Ramos (cell line): ENCODE measurements around the gene OXTR.

ENCODE experiments used
- in situ Hi-C: fragments of 300-500 bp; cut with MboI; formaldehyde crosslinking; loops from one replicate; pipeline ENCODE4 v1.14.3; 2022; ENCODE audit warnings: low sequenced_read_pairs; ENCODE audit not compliant: unreplicated experiment

Gene OXTR

GRCh38 chr3:8768364-8769087 lies 887 bp downstream of the OXTR start:
- in situ Hi-C loops, result no loop called here

GRCh38 chr3:8767667-8768363 lies 1.6 kb downstream of the OXTR start:
- in situ Hi-C loops, result no loop called here

DNA sequence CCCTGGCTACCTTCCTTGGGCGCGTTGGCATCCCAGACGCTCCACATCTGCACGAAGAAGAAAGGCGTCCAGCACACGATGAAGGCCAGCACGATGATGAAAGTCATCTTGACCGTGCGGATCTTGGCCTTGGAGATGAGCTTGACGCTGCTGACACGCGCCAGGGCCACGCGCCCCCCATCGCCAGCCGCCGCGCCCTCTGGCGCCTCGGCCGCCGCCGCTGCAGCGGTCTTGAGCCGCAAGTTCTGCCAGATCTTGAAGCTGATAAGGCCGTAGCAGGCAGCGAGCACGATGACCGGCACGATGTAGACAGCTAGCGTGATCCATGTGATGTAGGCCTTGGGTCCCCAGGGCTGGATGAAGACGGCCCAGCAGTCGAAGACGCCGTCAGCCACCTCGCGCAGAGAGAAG lies 2.2 kb downstream of the OXTR start:
- in situ Hi-C loops, result no loop called here

DNA sequence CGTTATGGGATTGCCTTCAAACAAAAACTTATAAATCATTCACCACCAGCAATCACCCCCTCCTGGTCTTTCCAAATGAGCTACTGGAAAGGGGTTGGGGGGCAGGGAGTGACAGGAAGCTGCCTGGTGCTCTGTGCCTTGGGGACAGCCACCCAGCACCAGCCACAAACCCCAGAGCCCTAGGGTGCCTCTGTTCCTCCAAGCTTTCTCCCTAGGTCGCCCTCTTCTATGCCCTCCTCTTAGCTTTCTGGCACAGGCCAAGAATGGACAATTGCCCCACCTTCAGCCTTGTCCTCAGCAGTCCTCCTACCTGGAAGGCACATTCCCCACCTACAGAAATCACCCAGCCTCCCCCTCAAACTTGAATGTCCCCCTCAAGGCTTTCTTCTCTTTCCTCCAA lies 3.3 kb downstream of the OXTR start:
- in situ Hi-C loops, result no loop called here

DNA sequence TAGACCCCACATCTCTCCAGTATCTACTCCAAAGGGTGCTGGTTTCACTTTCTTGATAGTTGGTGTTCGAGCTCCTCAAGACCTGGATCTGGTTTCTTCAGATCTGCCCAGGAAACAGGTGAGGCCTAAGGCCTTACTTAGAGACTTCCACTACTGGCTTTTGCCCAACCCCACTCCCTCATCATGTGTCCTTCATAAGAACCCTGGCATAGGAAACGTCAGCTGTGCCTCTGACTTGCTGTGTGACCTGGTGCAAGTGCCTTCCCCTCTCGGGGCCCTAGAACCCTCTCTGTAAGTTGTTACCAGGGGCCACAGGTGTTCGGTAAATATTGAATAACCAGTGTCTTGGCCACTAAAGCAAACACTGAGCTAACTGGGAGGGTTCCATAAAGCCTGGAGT lies 3.9 kb downstream of the OXTR start:
- in situ Hi-C loops, result no loop called here

DNA sequence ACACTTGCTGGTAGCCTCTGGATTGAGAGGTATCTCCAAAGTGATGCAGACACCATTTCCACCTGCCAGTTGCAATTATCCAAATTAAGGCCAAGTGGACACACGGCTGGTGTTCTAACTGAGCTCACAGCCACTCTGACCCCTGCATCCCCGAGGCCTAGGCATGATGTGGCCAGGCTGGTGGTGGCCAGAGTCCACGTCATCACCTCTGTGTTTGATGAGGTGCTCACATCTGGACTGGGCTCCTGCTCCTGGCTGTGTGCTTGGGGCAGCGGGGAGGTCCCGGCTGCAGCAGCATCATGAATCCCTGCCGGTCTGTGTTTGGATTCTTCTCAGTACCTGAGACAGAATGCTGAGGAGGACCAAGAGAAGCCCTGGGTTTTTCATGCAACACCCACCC lies 4.9 kb downstream of the OXTR start:
- in situ Hi-C loops, result no loop called here

DNA sequence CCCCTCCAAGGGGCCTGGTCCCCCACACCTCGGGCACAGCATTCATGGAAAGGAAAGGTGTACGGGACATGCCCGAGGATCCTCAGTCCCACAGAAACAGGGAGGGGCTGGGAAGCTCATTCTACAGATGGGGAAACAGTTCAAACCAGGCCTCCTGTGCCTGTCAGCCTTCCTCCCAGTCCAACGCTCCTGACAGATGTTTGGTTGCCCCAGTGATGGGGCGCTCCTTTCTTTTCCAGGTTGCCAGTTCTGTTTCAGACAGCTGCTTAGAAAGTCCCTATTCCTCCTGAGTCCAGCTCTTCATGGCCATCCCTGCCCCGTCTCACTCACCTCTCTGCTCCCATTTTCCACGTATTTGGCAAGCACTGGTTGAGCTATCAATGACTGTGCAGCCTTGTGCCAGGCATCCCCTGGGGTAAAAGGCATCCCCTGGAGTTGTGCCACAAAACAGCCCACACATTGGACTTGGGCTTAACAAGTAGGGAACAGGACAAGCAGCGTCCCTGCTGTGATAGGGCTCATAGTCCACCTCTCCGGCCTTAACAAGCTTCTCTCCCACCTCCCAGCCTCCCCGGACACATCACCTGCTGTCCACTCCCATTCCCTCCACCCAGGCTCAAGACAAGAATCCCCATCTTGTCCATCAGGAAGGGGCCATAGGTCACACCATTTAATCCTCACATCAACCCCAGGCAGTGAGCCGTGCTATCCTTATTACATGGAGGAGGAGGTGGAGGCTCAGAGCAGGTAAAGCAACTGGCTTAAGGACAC lies 6.6 kb downstream of the OXTR start:
- in situ Hi-C loops, result no loop called here

- in situ Hi-C loops, result no loop called here
Measured at GRCh38 chr3:8761866-8762265, 7.5 kb downstream of the OXTR start.

GRCh38 chr3:8760506-8760905 lies 8.9 kb downstream of the OXTR start:
- in situ Hi-C loops, result no loop called here

- in situ Hi-C loops, result no loop called here
Measured at GRCh38 chr3:8760091-8760490, 9.3 kb downstream of the OXTR start.

DNA sequence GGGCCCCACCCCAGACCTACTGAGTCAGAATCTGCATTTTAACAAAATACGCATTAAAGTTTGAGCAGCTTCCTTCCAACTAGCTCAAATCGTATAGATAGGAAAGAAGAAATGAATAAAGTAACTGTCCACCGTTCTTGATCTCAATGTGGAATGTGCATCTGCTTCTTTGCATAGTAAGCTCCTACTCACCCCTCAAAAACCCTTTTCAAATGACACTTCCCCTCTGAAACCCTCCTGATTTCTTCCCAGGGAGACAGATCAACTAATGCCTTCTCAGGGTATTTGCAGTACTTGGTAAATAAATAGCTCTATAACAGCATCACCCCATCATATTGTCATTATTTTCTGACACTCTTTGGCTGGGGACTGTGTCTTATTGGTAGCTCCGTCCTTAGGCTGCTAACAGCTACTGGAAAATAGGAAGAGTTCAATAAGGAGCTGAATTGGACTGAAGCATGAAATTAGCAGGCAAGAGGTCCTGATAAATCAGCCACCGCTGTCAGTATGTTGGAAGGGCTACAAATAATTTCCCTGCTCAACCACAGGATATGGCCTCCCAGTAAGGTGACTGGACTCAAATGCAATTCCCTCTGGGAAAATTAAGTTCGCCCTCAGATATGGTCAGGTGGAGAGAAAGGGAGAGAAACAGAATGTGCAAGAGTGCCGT lies 10.2 kb downstream of the OXTR start:
- in situ Hi-C loops, result no loop called here

DNA sequence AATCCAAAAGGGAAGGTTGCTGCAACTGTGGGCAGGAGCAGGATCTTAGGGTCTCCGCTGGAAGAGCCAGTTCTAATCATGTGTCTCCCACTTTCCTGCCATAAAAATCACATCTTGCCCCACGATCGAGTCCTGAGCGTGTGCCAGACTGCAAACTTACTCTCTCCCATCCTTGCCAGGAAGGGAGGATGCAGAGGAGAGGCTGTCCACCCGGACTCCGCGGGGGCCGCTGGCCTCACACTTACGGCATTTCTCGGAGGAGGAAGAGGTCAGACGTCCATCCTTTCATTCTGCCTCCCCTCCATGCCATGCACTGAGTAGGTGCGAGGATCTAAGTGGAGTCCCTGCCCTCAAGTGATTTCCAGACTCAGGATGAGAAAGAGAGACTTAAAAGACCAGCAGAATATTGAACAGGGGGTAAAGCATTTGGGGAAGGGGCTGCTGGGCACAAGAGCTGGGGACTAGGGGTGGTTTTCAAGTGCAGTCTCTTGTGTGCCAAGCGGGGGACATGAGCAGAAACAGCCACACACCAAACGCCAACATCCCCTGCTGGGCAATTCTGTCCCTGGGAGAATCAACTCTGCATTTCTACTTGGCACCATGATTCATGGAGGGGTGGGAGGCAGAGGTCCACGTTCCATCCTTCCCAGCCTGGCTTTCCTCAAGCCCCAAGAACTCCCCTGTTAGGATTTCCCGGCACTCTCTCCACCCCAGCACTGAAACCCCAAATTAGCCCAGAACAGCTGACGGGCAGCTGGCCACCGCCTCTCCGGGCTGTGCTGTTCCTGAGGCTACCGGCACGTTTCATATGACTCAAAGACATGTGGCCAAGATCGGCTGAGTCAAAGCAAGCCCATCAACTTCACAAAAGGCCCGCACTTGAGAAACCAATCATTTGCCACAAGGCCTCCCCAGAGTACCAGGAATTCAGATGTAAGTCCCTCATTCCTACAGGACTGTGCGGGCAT lies 11.6 kb downstream of the OXTR start:
- in situ Hi-C loops, result no loop called here

- in situ Hi-C loops, result no loop called here
Measured at GRCh38 chr3:8756671-8757070, 12.7 kb downstream of the OXTR start.

GRCh38 chr3:8755564-8756237 lies 13.7 kb downstream of the OXTR start:
- in situ Hi-C loops, result no loop called here

DNA sequence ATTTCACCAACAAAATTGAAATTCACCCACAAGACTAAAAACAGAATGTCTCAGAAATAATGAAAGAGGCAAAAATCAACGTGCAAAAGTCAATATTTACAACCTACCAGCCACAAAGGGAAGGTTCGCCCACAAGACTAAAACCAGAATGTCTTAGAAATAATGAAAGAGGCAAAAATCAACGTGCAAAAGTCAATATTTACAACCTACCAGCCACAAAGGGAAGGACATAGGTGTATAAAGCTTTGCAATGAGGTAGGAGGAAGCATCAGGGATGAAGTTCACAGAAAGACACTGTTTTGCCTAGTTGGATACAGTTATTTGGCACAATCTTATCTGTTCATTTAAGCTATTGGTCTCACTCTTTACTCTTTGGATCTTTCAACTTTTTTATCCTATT lies 14.3 kb downstream of the OXTR start:
- in situ Hi-C loops, result no loop called here

- in situ Hi-C loops, result no loop called here
Measured at GRCh38 chr3:8752832-8753231, 16.6 kb downstream of the OXTR start.

DNA sequence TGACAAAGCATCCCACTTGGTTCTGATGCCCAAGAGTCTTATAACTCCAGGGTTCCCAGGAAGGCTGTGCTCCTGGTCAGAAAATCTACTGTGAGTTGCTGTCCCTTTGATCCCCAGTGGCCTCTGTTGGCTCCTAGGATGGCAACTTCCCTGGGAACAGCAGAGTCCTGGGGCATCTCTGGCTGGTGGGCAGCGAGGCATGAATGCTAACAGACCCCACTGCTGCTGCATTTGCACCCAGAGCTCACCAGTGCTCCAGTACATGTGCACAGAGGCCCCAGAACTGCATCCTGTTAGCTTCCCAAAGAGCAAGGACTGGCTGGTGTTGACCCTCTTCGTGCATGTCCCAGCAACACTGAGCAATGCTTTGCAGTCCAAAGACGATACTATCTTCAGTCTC lies 20.1 kb downstream of the OXTR start:
- in situ Hi-C loops, result no loop called here

DNA sequence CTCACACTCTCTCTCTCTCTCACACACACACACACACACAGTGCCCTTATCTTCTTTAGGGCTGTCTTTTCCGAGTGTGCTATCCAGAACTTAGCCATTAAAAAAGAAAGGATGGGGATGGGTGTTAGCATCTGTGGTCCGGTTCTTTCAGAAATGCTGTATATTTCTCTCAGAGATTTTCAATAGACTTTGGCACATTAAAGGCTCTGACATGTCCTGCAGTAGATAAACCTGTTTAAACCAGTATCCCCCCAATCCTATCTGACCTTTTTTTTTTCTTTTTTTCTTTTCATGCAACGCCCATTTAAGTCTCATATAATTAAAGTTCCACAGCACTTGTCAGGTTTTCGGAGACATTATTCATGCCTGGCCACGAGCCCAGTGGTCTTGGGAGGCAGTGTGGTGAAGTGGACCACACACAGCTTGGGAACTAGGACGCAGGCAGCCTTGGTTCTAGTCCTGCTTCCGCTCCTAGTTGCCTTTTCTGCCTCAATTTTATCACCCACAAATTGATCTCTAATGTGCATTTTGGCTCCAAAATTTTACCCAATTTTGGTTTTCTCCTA lies 22.6 kb downstream of the OXTR start:
- in situ Hi-C loops, result no loop called here
